GM19025 (cell line): ENCODE results near the gene GPR18.

Source experiments
- ATAC-seq: cut with Tn5 transposase; IDR thresholded peaks from one replicate; pipeline ENCODE4 v1.9.1; 2021; ENCODE audit warnings: mild to moderate bottlenecking, low read depth, moderate library complexity; ENCODE audit not compliant: unreplicated experiment

The GPR18 gene, protein sequence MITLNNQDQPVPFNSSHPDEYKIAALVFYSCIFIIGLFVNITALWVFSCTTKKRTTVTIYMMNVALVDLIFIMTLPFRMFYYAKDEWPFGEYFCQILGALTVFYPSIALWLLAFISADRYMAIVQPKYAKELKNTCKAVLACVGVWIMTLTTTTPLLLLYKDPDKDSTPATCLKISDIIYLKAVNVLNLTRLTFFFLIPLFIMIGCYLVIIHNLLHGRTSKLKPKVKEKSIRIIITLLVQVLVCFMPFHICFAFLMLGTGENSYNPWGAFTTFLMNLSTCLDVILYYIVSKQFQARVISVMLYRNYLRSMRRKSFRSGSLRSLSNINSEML

DNA sequence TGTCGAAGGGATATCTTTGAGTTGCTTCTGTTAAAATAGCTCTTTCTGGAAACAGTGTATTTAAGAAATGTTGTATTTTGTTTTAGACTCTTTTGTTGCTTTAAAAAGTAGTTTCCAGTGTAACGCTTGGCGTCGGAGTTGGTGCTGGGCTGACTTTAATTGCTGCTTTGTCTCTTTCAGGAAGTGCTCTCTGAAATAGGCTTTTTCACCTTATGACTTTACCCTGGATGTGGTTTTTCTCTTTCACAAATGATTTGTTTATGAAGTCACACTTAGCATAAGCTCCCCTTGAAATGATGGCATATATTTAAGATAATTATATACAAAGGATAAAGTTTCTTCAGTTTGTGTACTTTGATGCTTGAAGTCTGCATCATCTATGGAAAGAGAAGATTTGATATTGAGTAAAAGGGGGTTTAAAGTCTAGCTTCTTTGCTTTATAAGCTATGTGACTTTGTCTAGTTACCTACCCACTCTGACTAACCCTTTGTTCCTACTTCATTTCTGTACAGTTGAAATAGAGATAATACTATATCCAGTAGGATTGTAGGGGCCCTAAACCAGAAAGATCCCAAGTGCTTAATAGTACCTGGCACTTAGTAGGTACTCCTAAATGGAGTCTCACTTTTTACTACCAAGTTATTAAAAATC is at the start of gene GPR18:
TSS of gene GPR18 (minus strand) at position 170 of the 651 bp plus-strand sequence. CDS start 2,507 bp downstream, outside the sequence.
- ATAC-seq = peak; percentile 85

DNA sequence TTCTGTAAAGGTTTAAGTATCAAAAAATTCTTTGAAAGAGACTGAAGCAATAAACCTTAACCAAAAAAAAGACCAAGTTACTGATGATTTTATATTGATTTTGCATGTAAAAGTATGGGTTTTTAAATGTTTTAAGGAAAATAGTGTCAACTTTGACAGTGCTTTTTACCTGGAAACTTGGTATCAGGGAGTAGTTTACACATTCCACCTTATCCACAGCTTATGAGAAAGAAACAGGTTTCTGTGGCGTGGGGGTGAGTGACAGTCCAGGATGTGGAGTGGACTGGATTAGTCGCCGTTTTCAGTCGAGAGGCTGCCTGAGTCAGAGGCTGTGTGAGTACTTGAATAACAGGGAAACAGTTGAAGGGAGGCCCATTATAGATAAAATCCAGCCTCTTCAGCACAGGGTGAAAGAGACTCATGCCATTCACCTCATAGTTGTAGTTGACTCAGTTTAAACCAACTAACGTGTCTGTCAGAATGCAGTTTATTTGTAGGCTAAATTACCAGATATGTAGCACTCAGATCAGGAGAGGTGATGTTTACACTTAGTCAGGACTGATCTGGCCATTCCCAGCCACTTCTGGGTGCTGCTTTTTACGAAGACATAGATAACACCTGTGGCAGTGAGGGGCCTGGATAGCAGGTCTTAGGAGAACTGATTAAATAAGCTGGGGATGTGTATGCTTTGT is 49.6 kb upstream of the GPR18 start:
- ATAC-seq = no peak

DNA sequence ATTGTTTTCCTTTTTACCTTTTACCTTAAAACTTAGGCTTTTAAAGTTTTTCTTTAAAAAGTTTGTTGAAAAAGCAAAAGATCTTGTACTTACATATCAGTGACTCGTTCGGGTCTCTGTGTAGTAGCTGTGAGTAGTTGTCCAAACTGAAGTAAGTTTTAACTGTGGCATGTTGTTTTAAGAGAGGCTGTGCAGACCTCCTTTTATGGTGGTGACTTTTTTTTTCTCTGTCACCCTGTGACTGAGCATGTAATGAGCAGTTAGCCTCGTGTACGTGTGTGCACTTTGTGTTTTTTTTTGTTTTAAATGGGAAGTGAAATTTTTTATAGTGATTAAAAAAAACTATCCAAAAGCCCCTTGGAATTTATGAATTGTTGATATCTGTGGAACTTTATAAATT is 49.1 kb upstream of the GPR18 start, which contains the start of gene GPR183:
TSS of gene GPR183 (minus strand) at position 153 of the 400 bp plus-strand sequence. CDS start 11,254 bp downstream, outside the sequence.
- peak; percentile 43 for ATAC-seq

DNA sequence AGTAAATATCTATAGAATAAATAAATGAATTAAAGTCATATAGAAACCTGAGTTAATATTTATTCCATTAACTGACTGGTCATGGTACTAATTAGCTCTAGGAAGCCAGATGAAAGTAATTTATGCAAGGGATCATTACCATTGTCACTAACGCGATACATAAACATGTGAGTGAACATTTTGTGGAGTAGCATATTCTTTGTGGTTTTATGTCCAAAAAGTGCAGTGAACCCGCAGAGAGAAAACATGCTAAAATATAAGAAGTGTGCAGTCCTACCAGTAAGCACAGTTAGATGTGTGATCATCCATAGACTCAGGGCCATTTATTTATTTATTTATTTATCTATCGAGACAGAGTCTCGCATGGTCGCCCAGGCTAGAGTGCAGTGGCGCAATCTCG is 47.4 kb upstream of the GPR18 start:
- ATAC-seq = no peak

DNA sequence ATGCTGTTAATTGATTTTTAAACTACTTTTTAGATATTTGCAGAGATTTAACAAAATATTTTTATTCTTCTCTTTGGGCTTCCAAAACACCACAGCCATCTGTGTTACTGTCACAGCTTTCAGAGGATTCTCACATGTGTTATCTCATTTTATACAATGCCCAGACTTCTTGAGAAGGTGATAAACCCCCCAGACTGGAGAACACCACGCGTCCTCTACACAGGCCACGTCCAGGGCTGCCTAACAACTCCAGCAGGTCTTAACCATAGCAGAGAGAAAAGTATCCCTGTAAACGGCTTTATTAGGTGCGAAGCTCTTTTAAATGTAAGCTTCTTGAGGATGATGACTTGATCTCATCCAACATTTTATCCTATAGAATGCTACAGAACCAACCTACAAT is 47.0 kb upstream of the GPR18 start:
- no peak for ATAC-seq

DNA sequence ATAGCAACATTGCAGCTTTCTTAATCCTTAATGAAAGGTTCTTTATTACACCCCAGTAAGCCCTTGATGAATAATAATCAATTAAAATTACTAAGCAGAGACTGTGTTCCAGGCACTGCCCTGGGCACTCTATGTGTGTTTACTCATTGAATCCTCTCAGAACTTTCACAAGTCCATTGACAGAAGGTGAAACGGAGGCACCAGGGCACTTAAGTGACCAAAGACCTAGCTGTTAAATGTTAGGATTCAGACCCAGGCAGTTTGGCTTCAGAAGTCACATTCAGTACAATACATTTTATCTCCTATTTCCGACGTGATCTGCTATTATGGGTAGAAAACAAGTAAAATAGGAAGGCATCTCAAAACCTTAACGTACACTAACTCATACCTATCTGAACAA is 46.4 kb upstream of the GPR18 start:
- ATAC-seq = no peak

DNA sequence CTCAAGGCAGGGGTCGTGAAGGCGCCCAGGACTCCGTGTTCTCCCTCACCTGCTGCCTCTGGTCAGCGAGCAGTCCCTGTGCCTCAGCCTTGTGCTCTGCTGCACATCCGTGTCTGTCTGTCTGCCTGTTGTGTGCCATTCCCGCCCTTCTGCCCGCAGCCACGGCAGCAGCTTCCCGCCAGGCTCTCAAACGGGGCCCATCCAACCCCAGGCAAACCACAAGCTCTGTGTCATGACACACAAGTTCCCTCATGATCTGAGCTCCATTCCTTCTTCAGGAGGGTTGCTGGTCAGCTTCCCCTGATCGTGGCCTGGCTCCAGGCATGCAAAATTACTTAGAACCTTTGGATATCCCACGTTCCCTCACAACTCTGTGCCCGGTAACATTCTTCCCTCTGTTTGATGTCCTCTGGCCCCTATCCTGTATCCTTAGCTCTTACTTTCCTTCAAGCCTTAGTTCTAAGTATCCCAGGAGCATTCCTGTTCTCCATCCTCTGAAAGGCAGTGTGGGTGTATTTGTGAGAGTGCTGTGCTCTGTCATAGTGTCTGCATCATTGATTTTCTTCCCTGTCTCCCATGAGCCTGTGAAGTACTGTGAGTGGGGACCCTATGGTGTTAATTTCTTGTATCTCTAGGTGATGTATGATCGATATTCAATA is 45.8 kb upstream of the GPR18 start:
- no peak for ATAC-seq

DNA sequence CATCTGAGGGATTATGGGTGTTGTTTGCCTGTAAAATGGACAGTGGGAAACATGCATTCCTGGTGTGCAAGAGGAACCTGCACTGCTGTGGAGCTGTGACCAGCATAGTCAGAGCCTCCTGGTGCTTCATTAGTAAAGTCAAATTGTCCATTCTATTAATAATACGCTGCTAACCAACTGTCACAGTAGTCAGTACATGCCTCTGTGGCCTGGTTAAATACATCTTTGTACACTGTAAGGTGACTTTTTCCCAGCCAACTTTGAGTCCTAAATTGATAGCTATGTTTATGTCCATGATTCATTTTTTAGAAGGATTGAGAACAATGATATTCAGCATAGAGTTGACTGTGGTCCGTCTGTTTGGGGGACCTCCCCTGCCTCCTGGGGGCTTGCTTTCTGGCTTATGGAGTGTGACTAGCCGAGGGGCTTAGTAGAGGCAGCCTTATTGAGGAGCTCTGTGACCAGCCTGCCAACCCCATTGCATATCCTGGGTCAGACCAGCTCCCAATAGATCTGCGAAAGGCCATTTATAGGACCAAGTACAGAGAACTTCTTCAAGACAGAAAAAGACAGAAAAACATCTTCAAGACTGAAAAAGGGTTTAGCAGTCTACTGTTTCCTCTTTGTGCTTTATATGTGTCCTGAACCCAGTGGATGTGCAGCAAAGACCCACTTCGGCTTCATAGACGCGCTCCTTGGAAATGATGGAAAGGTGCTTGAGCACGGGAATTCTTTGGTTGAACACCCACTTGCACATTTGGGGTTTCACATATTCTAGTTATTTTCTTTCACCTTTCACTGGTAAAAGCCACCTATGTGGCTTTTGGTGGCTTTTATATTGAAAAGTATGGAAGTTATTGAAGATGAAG is 44.7 kb upstream of the GPR18 start:
- no peak for ATAC-seq

DNA sequence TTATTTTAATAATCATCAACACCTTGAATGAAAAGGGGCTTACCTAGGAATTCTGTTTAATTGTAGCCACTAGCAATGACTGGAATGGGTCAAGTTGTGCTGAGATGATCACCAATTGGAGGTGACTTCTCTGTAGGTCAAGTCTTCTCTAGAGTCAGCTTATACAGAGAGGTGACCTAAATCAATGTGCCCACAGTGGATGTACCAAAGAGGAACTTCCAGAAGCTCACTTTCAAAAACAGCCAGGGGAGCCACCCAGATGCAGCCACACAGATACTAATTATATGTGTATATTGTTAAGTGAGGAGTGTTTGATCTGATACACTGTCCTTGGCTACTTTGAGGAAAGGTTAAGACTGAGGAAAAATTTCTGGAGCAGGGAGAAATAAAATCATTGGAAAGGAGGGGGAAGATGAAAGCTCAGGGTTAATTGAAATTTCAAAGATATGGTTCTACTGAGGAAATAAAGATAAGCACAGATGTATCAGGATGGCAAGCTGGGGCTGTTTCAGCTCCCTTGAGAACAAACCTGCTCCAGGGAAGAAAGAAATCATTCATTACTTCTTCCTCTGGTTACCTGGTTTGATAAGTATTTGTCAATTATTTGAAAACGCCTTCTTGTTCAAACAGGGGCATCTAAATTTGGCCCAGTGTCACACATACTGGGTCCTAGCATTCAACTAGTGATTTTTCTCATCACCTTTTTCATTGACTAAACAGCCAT is 43.9 kb upstream of the GPR18 start:
- ATAC-seq = no peak

DNA sequence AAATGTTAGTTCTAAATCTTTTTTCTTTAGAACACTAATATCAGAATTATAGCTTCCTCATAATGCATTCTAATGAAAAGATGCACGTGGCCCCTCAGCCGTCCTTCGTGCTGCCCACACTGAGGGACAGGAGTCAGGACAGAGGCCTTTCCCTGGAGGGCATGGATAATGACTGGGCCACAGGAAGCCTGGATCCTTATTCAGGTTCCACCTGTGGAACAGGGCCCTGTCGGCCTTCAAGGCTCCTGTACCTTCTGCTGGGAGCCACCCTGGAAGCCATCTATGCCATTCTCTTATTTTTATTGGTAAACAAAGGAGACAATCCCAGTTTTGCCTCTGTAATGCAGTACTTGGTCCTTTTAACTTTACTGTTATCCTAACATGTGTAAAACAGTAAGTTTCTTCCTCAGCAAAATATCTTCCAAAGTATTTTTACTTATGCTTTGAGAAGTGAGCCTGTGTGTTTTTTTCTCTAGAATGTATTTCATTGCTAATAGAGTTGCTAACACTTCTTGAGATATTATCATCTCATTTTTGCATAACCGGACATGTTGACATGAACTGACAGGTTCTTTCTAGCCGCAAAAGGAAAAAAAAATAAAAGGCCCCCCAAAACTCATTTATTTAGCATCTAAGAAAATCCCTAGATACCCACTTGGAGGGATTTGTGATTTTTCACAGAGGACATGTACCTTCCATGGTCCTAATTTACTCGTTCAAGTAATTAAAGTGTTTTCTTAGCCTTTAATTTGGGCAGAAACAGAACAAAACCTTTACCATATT is 43.1 kb upstream of the GPR18 start:
- ATAC-seq = no peak

DNA sequence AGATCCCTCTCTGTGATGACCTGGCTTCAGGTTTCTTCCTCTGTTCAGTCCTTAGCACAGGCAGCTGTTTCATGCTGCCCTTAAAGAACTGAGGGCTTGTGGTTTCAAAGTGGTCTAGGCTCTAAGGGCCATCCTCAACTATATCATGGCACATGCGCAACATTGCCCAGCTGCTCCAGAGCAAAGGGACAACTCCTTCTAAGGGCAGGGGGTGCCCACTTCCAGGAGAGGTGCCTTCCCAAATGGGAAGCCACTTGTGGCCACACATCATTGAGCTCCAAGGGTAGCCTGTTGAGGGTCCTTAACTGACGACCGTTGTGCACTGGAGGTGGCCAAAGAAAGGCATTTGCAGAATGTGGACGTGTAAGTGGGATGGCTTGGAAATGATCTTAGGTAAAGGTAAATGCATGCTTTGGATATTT is 41.8 kb upstream of the GPR18 start:
- ATAC-seq = no peak

DNA sequence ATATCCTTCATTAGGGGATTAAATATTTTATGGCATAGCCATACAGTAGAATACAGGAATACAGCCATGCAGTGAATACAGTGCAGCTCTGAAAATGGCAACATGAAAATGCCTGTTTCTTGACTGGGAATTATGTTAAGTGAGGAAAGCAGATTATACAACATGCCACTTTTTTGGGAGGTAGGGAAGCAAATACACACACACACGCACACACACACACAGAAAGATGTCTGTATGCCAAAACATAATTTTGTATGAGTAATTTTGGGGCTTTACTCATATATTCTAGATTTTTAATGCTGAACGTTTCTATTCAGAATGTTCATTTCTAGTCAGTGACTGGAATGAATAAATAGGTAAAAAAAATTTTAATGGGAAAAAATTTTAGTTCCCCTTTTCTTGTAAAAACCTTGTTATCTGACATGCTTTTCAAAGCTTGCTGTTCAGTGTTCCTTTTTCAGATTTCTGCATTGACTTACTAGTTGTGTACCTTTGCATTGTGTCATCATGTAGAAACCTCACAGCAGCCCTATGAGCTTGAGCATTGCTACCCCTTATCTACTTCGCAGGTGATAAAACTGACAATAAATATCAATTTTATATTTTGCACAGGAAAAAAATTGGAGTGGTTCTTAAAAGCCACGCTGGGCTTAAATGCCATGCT is 41.2 kb upstream of the GPR18 start:
- ATAC-seq = no peak

DNA sequence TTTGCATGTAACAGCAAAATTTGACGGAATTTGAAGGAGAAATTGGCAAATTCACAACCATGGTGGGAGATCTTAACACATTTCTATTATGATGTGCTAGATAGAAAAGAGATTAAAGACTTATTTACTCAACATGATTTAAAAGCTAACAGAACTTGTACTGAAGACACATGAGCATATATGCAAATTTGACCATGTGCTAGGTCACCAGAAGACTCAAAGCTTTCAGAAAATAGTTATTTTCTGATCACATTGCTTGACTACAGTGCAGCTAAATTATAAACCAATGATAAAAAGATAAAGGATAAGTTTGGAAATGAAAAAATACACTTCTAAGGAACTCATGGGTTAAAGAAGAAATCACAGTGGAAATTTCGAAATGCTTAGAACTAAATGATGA is 39.9 kb upstream of the GPR18 start:
- ATAC-seq = no peak

DNA sequence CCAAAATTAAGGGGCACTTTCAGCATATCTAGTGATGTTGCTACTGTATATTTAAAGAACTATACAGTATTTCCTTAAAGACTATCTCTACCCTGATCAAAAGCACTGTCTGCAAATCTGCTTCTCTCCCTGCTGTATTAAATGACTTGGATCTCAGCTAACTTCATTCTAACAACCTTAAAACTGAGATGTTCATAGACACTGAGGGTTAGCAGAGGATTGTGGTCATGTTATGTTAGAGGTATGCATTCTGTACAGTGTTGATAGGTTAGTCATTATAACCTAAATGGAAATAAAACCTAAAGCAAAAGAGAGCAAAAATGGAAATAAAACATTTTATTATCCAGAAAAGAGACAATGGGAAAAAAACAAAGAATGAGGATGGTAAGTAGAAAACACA is 39.2 kb upstream of the GPR18 start:
- no peak for ATAC-seq

DNA sequence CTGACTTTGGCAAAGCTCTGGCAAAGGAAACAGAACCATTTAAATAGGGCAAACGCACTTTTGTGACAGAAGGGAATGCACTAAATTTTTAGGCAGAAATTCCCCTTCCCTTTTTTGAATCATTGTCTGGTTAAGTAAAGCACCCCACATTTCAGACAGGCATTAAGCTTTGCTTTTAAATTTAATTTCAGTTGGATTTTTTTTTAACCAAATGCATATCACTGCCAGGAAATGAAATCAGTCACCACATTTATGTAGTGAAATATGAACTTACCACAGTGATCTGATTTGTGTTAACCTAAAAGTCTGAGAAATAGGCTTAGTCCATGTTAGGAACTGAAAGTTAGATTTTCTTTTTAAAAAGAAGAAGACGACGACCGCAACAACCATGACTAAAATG is 38.2 kb upstream of the GPR18 start:
- peak; percentile 43 for ATAC-seq

DNA sequence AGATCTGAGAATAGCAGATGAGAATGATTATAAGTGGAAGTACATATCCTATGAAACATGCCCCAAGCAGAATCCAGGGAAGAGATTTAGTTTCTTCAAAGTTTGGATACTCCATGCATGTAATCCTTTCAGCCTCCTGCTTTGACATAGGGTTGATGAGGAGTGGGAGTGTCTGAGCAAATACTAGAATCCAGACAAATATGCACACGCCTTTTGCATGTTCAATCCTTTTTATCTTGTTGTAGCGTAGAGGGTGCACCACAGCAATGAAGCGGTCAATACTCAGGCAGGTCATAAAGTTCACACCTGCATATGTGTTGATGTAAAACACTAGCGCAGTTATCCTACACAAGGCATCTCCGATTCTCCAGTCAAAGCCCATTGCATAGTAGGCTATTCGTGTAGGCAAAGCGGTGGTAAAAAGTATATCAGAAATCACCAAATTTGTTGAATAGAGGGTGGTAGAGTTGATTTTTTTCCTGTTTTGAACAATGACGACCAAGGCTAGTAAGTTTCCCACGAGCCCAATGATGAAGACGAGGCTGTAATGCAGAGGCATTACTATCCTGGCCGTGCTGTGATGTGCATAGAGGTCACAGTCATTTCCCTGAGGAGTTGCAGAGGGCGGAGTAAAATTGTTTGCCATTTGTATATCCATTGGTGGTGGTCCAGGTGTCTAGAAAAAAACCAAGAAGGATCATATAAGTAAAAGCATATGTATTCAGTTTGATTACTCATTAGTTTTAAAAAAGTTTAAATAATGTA is 37.5 kb upstream of the GPR18 start:
- ATAC-seq = no peak

DNA sequence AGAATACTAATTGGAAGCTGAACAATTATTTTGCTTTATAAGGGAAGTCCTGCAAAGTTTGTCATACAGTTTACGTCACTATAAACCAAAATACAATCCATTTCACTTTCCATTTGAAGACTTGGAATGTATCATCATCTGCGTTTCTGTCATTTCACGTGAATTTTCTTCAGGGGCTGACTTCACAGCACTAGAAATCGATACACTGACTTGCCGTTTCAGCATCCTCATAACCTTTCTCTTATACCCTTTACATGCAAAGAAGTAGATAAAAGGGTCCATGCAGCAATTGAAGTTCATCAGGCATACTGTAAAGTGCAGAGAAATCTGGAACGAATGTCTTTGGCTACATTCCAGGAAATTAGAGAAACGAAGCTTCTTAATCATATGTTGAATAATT is 36.8 kb upstream of the GPR18 start:
- ATAC-seq = no peak
